ENCODE data around the gene HRAS. TPM values are rescaled to one million over a fixed set of nuclear protein-coding genes. Genes with fewer than 3 reads are reported as not detected.

HRAS gene
- total RNA-seq, 1 donor from 2014 or later = 93.5 TPM

GRCh38 chr11:555780-556661 lies 20.6 kb upstream of the HRAS start:
- no peak overlapping the region for H3K27ac Mint-ChIP-seq (ENCODE audit: unreplicated experiment)
- H3K9me3 Mint-ChIP-seq = no peaks in the 10 kb centered on the region
- H3K4me3 Mint-ChIP-seq = no peak overlapping the region
- H3K27me3 Mint-ChIP-seq (ENCODE audit: low read depth) = peaks cover 47% of the 10 kb centered on the region
- no peak for TF ChIP-seq CTCF (conservative IDR thresholded peaks at IDR 0.05)
- no peak for DNase-seq (ENCODE audit: low read depth, low spot score)
- H3K4me1 Mint-ChIP-seq = peaks cover 5% of the 10 kb centered on the region
- H3K36me3 Mint-ChIP-seq (ENCODE audit: low read depth) = no peaks in the 10 kb centered on the region

GRCh38 chr11:555227-555779 lies 19.9 kb upstream of the HRAS start:
- H3K27me3 Mint-ChIP-seq (ENCODE audit: low read depth) = peaks cover 47% of the 10 kb centered on the region
- no peak for TF ChIP-seq CTCF (conservative IDR thresholded peaks at IDR 0.05)
- H3K9me3 Mint-ChIP-seq = no peaks in the 10 kb centered on the region
- peaks cover 5% of the 10 kb centered on the region for H3K4me1 Mint-ChIP-seq
- DNase-seq (ENCODE audit: low read depth, low spot score) = no peak
- H3K27ac Mint-ChIP-seq (ENCODE audit: unreplicated experiment) = no peak overlapping the region
- H3K4me3 Mint-ChIP-seq = no peak overlapping the region
- no peaks in the 10 kb centered on the region for H3K36me3 Mint-ChIP-seq (ENCODE audit: low read depth)

- Mint-ChIP-seq H3K27me3 (ENCODE audit: low read depth) (peaks cover 42% of the 10 kb centered on the region), H3K36me3 (ENCODE audit: low read depth) (no peaks in the 10 kb centered on the region), H3K27ac (ENCODE audit: unreplicated experiment) (no peak overlapping the region), H3K9me3 (no peaks in the 10 kb centered on the region), H3K4me3 (no peak overlapping the region), H3K4me1 (no peaks in the 10 kb centered on the region)
- peak; percentile 57 for DNase-seq (ENCODE audit: low read depth, low spot score)
- TF ChIP-seq CTCF (conservative IDR thresholded peaks at IDR 0.05) = peak; percentile 70
These were observed 19.3 kb upstream of the HRAS start for GRCh38 chr11:554428-555226.

GRCh38 chr11:553988-554340 lies 18.6 kb upstream of the HRAS start:
- TF ChIP-seq CTCF (conservative IDR thresholded peaks at IDR 0.05) = no peak
- no peak overlapping the region for H3K4me3 Mint-ChIP-seq
- no peaks in the 10 kb centered on the region for H3K9me3 Mint-ChIP-seq
- peaks cover 39% of the 10 kb centered on the region for H3K27me3 Mint-ChIP-seq (ENCODE audit: low read depth)
- H3K36me3 Mint-ChIP-seq (ENCODE audit: low read depth) = no peaks in the 10 kb centered on the region
- no peak overlapping the region for H3K27ac Mint-ChIP-seq (ENCODE audit: unreplicated experiment)
- no peaks in the 10 kb centered on the region for H3K4me1 Mint-ChIP-seq
- no peak for DNase-seq (ENCODE audit: low read depth, low spot score)

- peak overlapping the region; percentile 38 for H3K4me3 Mint-ChIP-seq
- DNase-seq (ENCODE audit: low read depth, low spot score) = no peak
- TF ChIP-seq CTCF (conservative IDR thresholded peaks at IDR 0.05) = no peak
- H3K27me3 Mint-ChIP-seq (ENCODE audit: low read depth) = peaks cover 35% of the 10 kb centered on the region
- no peaks in the 10 kb centered on the region for H3K36me3 Mint-ChIP-seq (ENCODE audit: low read depth)
- no peaks in the 10 kb centered on the region for H3K9me3 Mint-ChIP-seq
- no peak overlapping the region for H3K27ac Mint-ChIP-seq (ENCODE audit: unreplicated experiment)
- H3K4me1 Mint-ChIP-seq = no peaks in the 10 kb centered on the region
These were observed 18.0 kb upstream of the HRAS start for GRCh38 chr11:553083-553987.

Data from neural crest cell (in vitro differentiated cells).